Stimulated activated CD8-positive, alpha-beta memory T cell treated with anti-CD3 and anti-CD28 coated beads, Interleukin-12 subunit alpha, Interleukin-12 subunit beta, amount 100 ng/mL, for 4 hours (primary cell): ENCODE measurements around the gene CCDC6.
A peak's percentile ranks its signal among the peaks of the same experiment; 100 is the strongest.
"Not testable (repeated sequence)": the region's sequence is repeated elsewhere in the genome, so short reads cannot be mapped to it uniquely, and the experiment has no call there.

Experiments used
- DNase-seq: peaks from one replicate; pipeline ENCODE4 v3.0.0-alpha.2; 2020; ENCODE audit warnings: low read depth

Gene CCDC6

DNA sequence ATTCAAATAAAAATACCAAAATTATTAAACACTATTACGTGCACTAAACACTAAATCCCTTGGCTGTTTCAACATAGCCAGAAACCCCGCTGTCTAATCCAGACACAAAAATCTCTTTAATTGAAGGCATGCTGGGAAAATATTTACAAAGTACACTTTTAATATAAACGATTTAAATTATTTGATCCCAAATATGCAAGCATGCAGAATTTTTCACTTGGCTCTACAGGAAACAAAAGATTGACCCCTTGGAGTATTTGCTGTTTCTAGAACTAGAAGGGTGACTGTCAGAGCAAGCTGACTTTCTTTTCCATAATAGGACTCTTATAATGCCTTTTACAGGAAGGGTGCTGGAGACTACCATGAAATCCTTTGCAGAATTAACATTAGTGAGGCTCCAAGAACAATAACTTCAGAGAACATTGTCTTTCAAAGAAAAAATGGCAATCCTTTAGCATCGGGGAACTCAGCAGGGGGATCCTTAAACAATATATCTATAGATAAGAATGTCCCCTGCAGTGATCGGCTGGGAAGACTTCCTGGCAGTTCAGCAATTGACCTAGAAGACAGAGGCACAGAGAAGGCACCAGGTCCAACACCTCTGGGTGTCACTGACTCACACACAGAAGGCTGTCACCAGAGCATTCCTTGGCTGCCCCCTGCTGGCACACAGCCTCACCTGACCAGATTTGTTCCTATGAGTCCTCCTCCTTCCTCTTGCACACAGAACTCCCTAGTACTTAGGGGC is 97.3 kb downstream of the CCDC6 start:
- peak; percentile 22 for DNase-seq

GRCh38 chr10:59807629-59808620 is 98.4 kb downstream of the CCDC6 start:
- no peak for DNase-seq

- DNase-seq = no peak
Measured at GRCh38 chr10:59805014-59805413, 101.3 kb downstream of the CCDC6 start.

- no peak for DNase-seq
Measured at GRCh38 chr10:59804220-59804619, 102.1 kb downstream of the CCDC6 start.

DNA sequence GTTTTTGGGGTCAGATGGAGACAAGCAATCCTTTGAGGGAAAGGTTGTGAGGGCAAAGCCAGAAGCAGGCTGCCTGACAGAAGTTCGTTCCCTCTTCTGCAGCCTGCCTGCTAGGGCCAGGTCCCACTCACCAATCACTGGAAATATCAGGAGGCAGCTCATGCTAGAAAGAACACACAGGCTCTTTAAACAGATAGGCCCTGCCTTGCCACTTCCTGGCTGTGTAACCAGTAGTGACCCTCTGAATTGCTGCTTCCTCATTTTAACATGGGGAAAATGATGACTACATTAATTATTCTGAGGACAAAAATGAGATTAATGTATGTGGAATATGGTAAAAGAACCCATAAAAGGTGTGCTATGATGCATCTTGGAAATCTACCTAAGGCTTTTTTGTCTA is 102.6 kb downstream of the CCDC6 start:
- no peak for DNase-seq

- no peak for DNase-seq
Measured at GRCh38 chr10:59801171-59801570, 105.2 kb downstream of the CCDC6 start.

- DNase-seq = no peak
Measured at GRCh38 chr10:59799421-59799820, 106.9 kb downstream of the CCDC6 start.

DNA sequence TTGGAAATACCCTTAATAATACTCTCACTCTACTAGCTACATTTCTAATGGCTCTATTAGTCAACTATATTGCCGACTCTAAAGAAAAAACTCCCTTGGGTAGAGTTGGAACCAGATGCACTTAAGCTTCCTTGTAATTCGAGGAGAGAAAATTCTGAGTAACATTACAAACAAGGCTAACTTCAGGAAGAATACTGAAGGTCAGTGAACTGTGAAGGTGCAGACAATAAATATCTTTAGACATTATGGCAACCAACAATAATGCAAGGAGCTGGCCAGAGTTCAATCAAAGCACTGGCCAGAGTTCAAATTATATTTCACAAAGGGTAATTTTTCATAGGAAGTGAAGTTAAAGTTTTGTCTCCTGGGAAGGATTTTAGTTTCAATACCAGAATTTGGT is 112.4 kb downstream of the CCDC6 start:
- no peak for DNase-seq

DNA sequence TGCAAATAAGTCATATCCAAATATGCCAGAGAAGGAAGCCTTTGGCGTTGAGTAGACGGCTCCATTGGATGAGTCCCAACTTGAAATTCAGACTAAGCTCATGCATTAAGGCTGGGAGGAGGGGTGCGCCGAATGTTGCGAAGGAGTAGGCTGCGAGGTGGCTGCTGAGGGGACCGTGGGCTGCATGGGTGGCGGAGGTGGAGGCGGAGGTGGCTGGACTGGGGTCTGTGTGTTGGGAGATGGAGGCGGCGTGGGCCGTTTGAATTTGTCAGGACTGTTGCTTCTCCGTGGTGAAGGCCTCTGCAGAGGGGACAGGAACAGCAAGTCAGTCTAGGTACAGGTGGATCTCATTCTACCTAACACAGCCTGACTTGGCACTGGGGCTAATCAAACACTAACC is 113.5 kb downstream of the CCDC6 start:
- DNase-seq = no peak

GRCh38 chr10:59791601-59792000 is 114.8 kb downstream of the CCDC6 start:
- no peak for DNase-seq

DNA sequence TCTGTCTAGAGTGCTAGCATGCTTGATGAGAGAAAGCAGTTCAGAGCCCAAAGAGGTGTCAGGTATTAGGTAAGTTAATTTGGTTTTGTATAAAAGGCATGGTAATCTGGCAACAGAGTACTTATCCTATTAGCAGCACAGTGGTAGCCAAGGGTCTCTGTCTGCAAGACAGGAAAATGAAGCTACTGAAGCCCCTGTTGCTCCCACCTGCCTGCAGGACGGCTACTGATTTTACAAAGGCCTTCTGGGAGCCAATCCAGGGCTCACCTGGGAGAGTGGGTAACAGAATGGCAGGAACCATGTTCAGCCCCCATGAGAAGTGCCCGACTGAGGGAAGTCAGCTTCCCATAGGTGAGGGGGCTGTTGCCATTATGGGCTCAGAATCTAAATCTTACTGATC is 116.3 kb downstream of the CCDC6 start:
- DNase-seq = not testable (repeated sequence)

GRCh38 chr10:59788914-59789313 is 117.4 kb downstream of the CCDC6 start:
- not testable (repeated sequence) for DNase-seq

DNA sequence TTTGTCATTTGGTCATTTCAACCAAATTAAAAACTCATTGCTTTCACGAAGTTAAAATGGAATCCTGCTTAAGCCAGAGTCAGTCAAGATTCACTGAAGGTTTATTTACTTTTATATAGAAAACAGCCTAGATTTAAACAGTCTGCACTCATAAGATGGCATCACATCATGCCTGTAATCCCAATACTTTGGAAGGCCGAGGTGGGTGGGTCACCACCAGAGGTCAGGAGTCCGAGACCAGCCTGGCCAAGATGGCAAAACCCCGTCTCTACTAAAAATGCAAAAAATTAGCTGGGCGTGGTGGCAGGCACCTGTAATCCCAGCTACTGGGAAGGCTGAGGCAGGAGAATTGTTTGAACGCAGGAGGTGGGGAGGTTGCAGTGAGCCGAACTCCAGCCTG is 119.3 kb downstream of the CCDC6 start:
- DNase-seq = not testable (repeated sequence)

GRCh38 chr10:59785476-59785875 is 120.9 kb downstream of the CCDC6 start:
- DNase-seq = not testable (repeated sequence)

DNA sequence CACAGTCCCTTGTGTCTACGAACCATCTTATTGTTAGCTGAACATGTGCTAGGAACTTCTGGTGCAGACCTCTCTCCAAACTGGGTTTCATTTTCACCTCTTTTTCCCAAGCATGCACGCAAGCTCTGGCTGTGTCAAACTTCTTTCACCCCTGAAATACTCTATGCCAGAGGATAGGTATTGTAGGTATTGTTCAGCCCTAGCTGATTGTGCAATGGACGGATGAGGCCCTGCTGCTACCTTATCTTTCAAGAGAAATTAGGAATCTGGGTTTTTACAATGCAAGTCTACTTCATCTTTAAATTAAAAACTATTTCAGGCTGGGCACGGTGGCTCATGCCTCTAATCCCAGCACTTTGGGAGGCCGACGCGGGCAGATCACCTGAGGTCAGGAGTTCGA is 124.8 kb downstream of the CCDC6 start:
- no peak for DNase-seq

DNA sequence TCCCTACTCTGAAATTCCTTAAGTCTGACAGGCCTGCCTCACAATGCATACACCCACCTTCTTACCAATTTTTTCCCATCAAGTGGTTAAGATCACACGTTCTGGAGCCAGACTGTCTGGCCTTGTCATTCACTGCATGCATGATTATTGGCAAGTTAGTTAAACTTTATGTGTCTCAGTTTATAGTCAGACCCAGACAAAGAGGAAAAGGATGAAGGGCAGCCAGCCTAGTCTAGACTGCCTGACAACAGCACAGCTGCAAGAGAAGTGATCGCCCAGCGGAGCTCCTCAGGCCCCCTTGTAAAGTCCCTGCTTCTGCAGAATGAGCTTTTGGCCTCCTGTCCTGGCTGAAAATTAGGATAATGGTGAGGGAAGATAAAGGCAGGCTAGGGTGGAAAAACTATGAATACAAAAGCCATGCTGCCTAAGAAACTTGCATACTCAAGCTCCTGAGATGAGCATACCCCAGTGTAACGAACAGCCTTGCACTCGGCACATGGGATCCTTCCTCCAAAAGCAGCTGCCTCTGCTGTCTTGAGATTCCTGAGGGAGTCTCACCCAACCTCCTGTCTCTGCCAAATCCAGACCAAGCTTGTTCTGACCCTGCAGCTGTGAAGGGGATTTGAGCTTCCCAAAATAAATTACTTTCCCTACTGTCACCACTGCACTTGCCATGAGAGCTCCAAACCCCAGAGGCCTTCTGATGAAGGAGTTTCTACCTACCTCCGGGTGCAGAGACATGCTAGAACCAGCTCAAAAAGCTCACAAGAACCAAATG is 126.4 kb downstream of the CCDC6 start:
- no peak for DNase-seq

GRCh38 chr10:59774451-59774850 is 131.9 kb downstream of the CCDC6 start:
- no peak for DNase-seq

GRCh38 chr10:59773088-59773487 is 133.3 kb downstream of the CCDC6 start:
- no peak for DNase-seq

DNA sequence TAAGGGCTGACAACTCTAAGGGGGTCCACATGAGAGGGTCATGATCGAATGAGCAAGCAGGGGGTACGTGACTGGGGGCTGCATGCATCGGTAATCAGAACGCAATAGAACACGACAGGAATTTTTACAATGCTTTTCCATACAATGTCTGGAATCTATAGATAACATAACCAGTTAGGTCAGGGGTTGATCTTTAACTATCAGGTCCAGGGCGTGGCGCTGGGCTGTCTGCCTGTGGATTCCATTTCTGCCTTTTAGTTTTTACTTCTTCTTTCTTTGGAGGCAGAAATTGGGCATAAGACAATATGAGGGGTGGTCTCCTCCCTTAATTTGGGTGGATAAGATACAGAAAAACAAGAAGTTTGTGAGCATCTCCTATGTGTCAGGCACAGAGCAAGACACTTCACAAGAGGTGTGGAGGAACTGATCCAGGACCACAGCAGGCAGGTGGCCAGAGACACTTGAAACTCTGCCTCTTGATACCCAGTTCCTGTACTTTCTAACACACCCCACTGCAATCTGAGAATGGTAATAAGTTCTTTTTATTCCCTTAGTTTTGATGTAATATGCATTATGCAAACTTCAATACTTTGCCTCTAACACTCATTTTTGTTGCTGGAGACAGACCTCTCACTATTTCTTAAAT is 135.1 kb downstream of the CCDC6 start:
- no peak for DNase-seq

- no peak for DNase-seq
Measured at GRCh38 chr10:59770689-59771088, 135.7 kb downstream of the CCDC6 start.

DNA sequence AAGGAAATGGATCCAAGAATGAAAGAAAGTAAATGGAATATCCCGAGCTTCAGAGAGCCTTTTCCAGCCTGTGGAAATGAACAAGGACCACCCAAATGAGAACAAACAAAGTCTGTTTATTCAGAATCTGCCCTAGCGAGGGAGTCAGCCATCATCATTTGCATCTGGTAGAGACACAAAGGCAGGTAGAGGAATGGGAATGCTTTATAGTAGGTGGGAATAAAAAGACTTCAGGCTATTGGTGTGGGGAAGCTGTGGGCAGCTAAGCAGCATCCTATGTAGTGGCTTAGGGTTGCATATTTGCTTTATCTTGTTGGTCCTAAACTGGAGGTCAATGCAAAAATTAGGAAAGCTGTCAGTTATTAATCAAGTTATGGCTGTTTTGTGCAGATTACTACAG is 143.9 kb downstream of the CCDC6 start:
- no peak for DNase-seq

DNA sequence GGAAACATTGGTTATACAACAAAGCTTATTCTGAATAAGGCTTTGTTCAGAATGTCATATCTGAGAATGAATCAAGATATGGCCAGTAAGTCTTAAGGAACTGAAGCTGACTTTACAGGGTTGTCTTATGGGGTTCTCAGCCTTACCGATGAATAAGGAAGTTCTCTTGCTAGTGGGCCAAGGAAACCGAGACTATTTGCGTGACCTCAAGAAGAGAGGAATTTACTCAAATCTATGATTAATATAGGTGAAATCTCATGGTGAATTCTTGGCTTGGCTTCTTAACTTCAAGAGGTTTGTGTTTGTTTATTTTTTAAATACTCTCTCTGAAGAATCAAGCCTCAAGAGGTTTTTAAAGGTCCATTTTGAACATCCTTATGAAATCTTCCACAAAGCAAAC is 148.4 kb downstream of the CCDC6 start:
- no peak for DNase-seq
